Thyroid gland (tissue), 4 donors: Measurements from ENCODE around the gene UGDH.

Experiments used
- POLR2A ChIP-seq, 2 donors: fragments of 450-650 bp; IDR thresholded peaks; one replicate each; pipeline ENCODE4 v1.6.1; 2017; ENCODE audit warnings: antibody characterized with exemption in 2 of 2, mild to moderate bottlenecking in 2 of 2, moderate library complexity in 1 of 2
- TF ChIP-seq, protein P1 (sequence below), 6 experiments: fragments of 200-600 bp in 3 of 6; fragments of 450-650 bp in 3 of 6; sonication (generic) in 3 of 6; IDR thresholded peaks; one replicate each; pipeline ENCODE4 v1.5.1; 2016 to 2019; ENCODE audit warnings: antibody characterized with exemption in 6 of 6, mild to moderate bottlenecking in 2 of 6, inconsistent platforms in 1 of 6, moderate library complexity in 1 of 6

DNA sequence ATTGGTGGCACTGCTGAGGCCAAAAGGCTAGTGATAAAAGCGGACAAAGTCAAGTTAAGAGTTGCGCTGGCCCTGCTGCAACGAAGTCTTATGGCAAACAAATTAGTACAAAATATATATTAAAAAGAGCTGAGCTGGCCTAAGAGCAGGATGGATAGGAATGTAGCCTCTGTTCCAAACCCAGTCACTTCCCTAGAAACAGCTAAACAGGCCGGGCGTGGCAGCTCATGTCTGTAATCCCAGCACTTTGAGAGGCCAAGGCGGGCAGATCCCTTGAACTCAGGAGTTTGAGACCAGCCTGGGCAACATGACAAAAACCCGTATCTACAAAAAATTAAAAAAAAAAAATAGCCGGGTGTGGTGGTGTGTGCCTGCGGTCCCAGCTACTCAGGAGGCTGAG lies 32.4 kb upstream of the UGDH start:
- TF ChIP-seq, protein P1, sequence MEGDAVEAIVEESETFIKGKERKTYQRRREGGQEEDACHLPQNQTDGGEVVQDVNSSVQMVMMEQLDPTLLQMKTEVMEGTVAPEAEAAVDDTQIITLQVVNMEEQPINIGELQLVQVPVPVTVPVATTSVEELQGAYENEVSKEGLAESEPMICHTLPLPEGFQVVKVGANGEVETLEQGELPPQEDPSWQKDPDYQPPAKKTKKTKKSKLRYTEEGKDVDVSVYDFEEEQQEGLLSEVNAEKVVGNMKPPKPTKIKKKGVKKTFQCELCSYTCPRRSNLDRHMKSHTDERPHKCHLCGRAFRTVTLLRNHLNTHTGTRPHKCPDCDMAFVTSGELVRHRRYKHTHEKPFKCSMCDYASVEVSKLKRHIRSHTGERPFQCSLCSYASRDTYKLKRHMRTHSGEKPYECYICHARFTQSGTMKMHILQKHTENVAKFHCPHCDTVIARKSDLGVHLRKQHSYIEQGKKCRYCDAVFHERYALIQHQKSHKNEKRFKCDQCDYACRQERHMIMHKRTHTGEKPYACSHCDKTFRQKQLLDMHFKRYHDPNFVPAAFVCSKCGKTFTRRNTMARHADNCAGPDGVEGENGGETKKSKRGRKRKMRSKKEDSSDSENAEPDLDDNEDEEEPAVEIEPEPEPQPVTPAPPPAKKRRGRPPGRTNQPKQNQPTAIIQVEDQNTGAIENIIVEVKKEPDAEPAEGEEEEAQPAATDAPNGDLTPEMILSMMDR (IDR thresholded peaks at IDR 0.05): no peak
- TF ChIP-seq POLR2A (IDR thresholded peaks at IDR 0.05): no peak
